HG03354 (cell line): ENCODE results near the gene CELA1.

Experiments used
- ATAC-seq: cut with Tn5 transposase; IDR thresholded peaks from one replicate; pipeline ENCODE4 v1.9.1; 2021; ENCODE audit warnings: mild to moderate bottlenecking; ENCODE audit not compliant: unreplicated experiment, poor library complexity, severe bottlenecking

The CELA1 gene

GRCh38 chr12:51346581-51346980 is at the start of gene CELA1:
CELA1 (minus strand) TSS chr12:51346679; CDS start chr12:51346638, 41 bp downstream.
- ATAC-seq: no peak

DNA sequence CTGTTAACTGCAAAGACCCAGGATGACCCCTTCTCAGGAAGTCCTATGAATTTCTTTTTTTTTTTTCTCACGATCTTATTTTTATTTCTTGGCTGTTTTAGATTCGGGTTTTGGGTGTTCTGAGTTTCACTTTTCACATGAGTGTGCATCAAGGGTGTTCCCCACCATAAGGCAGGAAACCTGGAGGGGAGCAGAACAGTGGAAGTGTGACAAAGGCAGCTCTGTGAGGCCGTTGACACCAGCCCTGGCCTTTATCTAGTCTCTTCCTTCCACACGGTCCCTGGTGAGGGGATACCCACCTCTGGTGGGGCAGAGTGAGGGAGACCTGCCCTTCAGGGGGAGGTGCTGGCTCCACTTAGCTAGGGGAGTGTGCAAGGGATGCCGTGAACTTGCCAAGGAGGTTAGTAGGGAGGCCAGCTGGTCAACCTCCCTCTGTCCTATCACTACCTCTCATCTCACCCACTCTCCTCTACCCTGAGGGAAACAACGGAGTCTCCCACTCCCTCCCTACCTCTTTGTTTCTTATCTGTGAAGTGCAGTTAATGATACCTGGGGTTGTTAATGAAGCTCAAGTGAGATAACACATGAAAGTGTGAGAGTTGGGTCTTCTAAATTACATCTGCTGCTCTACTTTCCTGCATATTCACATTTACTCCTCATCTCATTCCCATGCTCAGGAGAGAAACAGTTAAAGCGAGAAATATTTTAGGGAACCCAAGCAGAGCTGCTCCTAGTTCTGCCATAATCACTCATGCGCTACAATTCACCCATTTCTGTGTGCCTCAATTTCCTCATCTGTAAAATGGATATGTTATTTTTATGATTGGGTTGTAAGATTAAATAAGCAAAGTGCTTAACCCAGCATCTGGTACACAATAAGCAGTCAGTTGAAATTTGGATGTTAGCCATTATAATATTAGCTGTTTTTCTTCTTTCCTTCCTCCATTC is 49.1 kb upstream of the CELA1 start:
- peak; percentile 33 for ATAC-seq

GRCh38 chr12:51393676-51394545 is 47.4 kb upstream of the CELA1 start:
- no peak for ATAC-seq

GRCh38 chr12:51392556-51393237 is 46.2 kb upstream of the CELA1 start:
- peak; percentile 27 for ATAC-seq

DNA sequence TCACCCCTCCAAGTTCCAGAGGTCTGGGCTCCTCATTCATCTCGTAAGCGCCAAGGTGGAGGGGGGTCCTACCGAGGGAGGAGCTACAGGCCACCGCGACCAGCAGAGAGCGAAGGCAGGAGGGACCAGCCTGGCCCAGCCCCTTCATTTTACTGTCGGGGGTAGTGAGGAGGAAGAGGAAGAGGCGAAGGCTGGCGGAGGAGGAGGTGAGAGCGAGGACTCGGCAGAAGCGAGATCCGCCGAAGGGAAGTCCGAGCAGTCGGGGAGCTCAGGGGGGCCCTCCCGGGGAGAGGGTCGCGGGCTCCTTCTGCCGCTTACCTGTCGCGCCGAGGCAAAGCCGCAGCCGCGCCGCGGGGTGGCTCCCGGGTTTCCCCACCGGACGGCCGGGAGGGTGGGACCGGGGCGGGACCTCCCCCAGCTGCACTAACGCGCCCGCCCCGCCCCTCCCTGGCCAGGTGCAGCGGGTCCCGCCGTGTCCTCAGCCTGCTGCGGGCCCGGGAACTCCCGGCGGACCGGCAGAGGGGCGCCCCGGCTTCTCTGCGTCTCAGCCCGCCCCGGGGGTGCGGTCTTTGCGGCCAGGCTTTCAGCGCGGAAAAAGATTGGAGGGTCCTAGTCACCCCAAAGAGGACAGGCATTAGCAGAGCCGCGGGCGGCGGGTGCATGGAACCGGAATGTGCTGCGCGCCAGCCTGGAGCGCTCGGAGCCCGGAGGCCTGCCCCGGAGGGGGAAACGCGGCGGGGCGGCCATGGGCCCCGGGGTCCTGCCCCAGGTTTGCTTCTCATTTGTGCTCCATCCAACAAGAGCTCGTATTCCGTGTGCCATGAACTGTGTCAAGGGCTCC is 45.0 kb upstream of the CELA1 start, which contains the start of gene GALNT6:
Gene GALNT6 (minus strand): TSS at position 124 of the 841 bp plus-strand sequence. CDS start 11,625 bp downstream, outside the sequence.
- ATAC-seq: peak; percentile 59

- ATAC-seq: peak; percentile 18
Measured at GRCh38 chr12:51390891-51391282, 44.4 kb upstream of the CELA1 start.

DNA sequence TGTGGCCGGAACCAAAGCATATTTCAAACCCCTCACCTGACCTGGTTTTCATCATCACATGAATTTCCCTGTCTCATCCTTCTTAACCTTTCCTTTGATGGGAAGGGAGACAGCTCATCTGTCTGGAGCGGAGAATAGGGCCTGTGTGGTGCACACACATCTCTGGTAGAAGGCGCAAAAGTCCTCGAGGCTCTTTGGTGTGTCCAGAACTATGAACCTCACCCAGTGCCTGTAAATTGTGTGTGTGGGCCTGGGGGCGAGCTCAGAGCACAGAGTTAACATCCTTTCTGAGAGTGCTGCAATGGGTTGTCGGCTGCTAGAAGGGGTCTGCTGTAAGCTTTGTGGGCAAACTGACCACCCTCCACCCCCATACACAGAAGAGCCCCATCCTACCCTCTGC is 44.0 kb upstream of the CELA1 start:
- ATAC-seq: no peak

DNA sequence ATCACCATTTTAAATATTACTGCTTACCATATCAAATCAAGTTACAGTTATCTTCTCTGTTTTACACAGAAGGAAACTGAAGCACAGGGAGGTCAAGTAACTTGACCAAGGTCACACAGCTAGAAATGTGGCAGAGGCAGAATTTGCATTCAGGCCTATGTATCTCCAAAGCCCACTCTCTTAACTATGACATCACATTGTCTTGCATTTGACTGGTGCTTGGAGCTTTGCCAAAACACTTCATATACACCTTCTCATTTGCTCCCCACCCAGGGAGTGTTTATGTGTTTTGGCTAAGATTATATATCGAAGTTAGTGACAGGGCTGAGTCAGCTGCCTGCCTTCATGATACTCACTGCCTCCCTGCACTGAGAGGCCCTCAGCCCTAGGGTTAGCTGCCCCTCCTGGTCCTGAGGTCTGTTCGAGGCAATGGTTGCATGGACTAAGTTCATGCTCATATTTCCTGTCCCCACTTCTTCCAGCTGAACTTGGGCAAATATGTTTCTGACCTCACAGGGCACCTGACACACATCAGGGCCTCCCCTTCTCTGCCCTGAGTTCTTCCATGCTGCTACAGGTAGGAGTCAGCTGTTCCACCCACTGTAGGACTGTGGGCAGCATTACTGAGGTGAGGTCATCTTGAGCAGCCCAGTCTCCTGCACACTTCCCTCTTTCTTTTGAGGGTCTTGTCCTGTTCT is 43.0 kb upstream of the CELA1 start:
- no peak for ATAC-seq

- no peak for ATAC-seq
Measured at GRCh38 chr12:51388846-51389245, 42.4 kb upstream of the CELA1 start.

DNA sequence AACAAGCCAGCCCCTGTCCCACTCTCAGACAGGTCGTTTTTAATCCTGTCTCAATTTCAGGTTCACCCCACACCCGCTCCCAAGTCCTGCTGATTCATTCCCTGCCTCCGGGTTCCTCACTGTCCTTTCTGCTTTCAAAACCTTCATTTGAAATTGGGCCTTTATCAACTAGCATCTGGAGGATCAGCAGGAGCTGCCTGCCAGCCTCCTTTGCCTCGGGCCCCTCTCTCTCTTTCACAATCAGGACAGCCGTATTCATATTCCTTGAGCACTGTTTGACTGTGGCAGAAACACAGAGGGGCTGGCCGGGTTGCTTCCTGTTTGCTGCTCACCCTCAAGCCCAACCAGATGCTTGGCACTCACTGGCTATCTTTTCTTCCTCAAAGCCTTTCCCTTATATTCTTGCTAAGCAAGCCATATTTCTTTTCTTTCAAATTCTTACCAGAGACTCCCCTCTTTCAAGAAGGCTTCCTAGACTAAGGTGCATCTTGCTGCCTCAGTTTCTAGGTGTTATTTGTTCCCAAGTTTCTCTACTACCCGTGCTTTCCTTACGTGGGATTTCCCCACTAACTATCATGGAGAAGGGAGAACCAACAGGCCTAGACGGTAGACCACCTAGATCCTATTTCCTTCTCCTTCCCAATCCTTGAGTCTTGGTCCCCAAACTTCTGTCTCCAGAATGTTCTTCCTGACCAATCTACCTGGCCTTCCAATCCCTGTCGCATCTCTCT is 41.8 kb upstream of the CELA1 start:
- no peak for ATAC-seq

DNA sequence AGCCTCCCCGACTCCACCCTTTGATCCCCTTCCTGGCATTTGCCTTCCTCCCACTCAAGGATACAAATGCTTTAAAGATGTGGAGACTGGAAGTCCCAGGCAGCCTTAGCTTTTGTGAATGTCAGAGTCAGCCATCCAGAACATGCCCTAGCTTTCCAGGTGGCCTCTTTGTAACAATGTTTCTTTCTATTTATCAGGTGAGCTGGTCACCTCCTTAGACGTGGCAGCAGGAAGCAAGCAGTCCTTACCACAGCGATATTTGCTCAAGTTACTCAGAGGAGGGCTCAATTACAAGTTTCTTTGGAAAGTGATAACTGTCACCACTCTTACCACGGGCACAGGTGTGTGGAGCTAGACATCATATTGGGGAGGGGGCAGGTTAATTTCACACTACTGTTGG is 39.9 kb upstream of the CELA1 start:
- ATAC-seq: no peak

DNA sequence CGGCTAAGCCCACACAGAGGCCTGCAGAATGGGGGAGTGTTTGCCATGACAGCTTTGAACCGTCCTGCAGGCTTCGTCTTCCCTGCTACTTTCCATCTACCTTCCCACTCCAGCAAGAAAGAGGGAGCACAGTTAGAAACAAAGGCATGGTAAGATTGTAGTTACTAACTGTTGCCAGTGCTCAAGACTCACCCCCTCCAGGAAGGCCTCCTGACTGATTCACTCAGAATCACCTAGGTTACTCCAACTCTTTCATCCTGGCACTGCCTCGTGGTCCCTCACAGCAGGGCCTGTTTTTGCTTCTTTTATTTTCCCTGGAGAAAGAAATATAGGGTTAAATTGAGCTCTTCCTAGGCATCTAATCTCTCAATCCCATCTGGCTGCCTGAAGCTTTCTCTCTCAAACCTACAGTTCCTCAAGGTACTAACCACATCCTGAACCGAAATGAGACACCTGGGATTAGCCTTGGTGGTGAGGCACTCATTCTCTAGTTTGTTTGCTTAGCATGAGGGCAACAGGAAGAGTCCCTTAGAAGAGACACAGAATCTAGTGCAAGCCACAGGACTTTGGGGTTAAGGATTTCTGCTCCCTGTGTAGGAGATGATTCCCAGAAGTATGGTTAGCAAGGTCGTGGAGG is 36.9 kb upstream of the CELA1 start:
- ATAC-seq: no peak

DNA sequence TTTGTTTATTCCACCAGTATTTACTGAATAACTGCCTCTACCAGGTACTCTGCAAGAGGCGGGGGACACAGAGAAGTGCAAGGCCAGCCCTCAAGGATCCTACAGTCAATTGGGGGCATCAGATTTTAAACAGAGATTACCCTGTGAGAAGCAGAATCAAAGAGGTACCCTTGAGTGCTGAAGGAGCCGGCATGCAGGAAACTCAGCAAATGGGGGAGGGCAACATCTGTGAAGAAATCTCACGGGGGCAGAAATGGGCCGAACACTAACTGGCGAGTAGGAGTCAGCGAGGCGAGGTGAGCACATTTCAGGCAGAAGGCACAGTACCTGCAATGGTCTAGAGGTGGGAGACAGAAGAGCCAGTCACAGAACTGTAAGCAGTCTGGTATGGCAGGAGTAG is 35.7 kb upstream of the CELA1 start:
- no peak for ATAC-seq

DNA sequence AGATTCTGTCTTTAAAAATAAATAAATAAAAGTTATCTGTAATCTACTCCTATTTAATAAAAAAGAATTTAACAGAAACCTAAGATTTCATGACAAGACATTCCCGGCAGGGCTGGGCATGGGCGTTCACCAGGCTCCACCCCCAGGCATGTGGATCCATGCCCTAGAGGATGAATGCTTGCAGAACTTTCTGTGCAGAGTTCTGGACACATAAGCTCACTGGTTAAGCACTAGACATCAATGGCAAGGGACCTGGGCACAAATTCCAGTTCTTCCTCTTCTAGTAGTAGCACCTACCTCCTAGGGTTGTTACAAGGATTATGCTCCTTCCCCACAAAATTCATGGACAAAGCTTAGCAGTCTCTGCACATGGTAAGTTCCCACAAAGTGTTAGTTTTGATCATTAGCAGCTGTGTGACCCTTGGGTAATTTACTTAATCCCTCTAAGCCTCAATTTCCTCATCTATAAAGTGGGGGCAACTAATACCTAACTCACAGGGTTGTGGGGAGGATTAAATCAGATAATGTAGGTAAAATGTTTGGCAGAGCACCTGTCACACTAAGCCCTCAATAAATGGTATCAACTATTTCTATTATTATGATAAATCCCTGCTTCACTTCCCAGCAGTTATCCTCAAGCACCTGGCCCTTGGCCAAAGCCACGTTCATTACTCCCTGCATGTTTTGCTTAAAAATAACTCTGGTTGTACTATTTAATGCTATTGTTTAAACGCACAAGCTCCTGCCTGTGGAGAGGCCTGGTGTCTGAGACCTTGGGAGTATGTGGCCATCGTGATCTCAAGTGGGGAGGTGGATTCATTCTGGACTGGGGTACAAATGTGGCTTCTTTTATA is 35.0 kb upstream of the CELA1 start:
- no peak for ATAC-seq

DNA sequence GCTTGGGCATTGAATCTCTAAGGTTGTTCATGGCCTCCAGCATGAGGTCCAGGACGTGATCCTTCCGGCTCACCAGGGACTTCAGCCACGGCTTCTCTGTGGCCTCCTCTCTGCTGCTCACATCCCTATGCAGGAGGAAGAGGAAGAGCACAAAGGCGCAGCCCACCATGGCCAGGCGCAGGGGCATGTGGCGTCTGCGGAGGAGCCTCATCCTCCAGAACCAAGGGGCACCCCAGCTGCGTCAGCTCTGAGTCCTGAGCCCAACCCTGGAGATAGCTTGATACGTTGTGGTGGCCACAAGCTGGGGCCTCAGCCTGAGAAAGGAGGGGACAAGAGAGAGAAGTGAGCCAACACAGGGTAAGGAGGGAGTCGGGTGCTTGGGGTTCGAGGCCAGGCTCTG is 33.1 kb upstream of the CELA1 start:
- no peak for ATAC-seq

- ATAC-seq: no peak
Measured at GRCh38 chr12:51378749-51379148, 32.3 kb upstream of the CELA1 start.
